Naive B cell (primary cell): ENCODE data around the gene CDC40. TPM values are rescaled to one million over a fixed set of nuclear protein-coding genes. Genes with fewer than 3 reads are reported as not detected.
A peak's percentile ranks its signal among the peaks of the same experiment; 100 is the strongest.
"Not testable (repeated sequence)": the region's sequence is repeated elsewhere in the genome, so short reads cannot be mapped to it uniquely, and the experiment has no call there.

Source experiments
- ATAC-seq, 2 donors: fragments of 150-1000 bp; cut with Tn5 transposase; 2 replicates each; pipeline ENCODE4 v1.10.0; 2021; ENCODE audit warnings: low read depth in 2 of 2, mild to moderate bottlenecking in 2 of 2, moderate library complexity in 2 of 2
- DNase-seq: peaks from one replicate; pipeline ENCODE4 v3.0.0; 2022
- H3K27ac Mint-ChIP-seq, 6 donors: one replicate each; pipeline ENCODE4 v1.8.0; 2020 to 2022; ENCODE audit warnings: mild to moderate bottlenecking in 6 of 6, mixed read lengths in 6 of 6, moderate library complexity in 5 of 6, inconsistent platforms in 2 of 6
- H3K27me3 Mint-ChIP-seq, 3 donors: one replicate each; pipeline ENCODE4 v1.8.0; 2021 to 2022; ENCODE audit warnings: mixed read lengths in 3 of 3, mild to moderate bottlenecking in 1 of 3
- H3K36me3 Mint-ChIP-seq, 2 donors: one replicate each; pipeline ENCODE4 v1.8.0; 2020 to 2022; ENCODE audit warnings: mixed read lengths in 2 of 2, inconsistent platforms in 1 of 2, mild to moderate bottlenecking in 1 of 2
- H3K4me1 Mint-ChIP-seq, 3 donors: one replicate each; pipeline ENCODE4 v1.8.0; 2020 to 2022; ENCODE audit warnings: mixed read lengths in 3 of 3, inconsistent platforms in 1 of 3, mild to moderate bottlenecking in 1 of 3, moderate library complexity in 1 of 3
- H3K4me3 Mint-ChIP-seq, 8 donors: one replicate each; pipeline ENCODE4 v1.8.0; 2020 to 2022; ENCODE audit warnings: mild to moderate bottlenecking in 8 of 8, mixed read lengths in 8 of 8, moderate library complexity in 8 of 8, inconsistent platforms in 2 of 8
- H3K9me3 Mint-ChIP-seq, 7 donors: one replicate each; pipeline ENCODE4 v1.8.0; 2020 to 2022; ENCODE audit warnings: mixed read lengths in 7 of 7, mild to moderate bottlenecking in 5 of 7, inconsistent platforms in 2 of 7, moderate library complexity in 1 of 7
- polyA plus RNA-seq, 6 donors: library from polyadenylated mRNA; unstranded; fragments of 300-500 nt; fragmentation: Illumina TruSeq; gene quantifications; one replicate each; pipeline ENCODE4 v1.2.3, GENCODE V29; 2021; ENCODE audit warnings: low read depth in 6 of 6

CDC40 gene
- polyA plus RNA-seq, 6 donors from 2014 or later = 36.8 to 56.8 (median 48.8) TPM

- no peak for ATAC-seq
- Mint-ChIP-seq H3K4me3 (no peak overlapping the region), H3K27ac (peak overlapping the region in 4 of 6 donors; percentile 24 to 47 (median 30)), H3K4me1 (peaks cover 0 to 5% (median 3%) of the 10 kb centered on the region in 3 donors), H3K36me3 (peaks cover 16 to 21% of the 10 kb centered on the region in 2 donors), H3K9me3 (no peaks in the 10 kb centered on the region), H3K27me3 (no peaks in the 10 kb centered on the region)
- no peak for DNase-seq
These were observed 41.5 kb downstream of the CDC40 start for GRCh38 chr6:110221738-110222137.

DNA sequence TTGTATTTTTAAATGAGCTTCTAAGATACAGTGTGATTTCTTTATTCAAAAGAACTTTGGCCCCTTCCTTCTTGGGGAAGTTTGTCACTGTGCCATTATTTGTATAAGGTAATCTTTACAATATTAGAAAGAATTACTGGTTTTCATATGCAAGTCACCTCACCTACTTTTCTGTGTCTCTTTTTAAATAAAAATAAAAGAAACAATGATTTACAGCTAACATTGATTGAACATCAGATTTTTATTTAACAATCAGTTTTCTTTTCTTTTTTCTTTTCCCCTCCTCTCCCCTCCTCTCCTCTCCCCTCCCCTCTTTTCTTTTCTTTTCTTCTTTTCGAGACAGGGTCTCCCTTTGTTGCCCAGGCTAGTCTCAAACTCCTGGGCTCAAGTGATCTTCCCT is 46.0 kb downstream of the CDC40 start:
- Mint-ChIP-seq H3K9me3 (no peaks in the 10 kb centered on the region), H3K27me3 (no peaks in the 10 kb centered on the region), H3K4me1 (peaks cover 0 to 5% (median 3%) of the 10 kb centered on the region in 3 donors), H3K27ac (peak overlapping the region in 1 of 6 donors; percentile 75), H3K4me3 (no peak overlapping the region), H3K36me3 (peaks cover 8 to 15% of the 10 kb centered on the region in 2 donors)
- ATAC-seq = no peak
- DNase-seq = no peak

DNA sequence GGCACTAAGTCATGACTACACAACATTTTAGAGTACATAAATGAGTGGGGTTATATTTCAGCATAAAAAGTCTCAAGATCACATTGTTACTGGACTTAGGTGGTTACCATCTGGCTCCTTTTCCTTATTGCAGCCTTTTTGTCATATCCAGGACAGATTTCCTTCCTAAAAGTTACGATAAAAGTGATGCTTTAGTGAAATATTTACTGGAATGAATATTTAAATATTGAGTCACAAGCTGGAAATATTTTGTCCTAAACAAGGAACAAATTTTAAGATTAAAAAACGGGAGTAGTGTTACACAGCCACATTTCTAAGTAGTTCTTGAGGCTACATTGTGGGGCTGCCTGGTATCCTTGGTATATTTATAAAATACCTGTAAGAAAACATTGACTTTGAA is 52.2 kb downstream of the CDC40 start:
- peak overlapping the region in 2 of 6 donors; percentile 0 to 33 for H3K27ac Mint-ChIP-seq

DNA sequence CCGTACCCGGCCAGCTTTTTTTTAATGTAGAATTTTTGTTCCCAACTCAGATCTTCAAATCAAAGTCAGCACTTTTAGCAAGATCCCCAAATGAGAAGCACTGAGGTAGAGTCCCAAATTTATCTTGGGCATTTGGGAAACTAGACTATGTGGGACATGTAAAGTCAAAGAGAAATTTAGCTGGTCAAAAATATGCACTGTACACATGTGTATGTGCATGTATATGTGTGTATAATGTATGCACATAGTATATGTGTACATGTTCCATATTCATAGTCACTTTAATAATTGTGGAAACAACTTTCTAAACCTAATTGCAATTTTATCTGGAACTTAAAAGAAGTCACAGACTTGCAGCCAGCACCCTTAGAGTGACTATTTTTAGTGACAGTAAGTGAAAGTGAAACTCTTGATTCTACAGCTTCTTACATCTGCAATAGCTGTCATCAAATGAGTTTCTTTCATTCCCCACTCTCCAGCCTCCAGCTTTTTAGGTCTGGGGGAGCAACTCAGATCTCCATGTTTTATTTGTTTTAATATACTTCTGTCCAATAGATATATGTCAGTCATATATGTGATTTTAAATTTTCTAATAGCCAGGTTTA is 53.6 kb downstream of the CDC40 start:
- Mint-ChIP-seq H3K4me1 (peaks cover 0 to 11% (median 0%) of the 10 kb centered on the region in 3 donors), H3K27ac (peak overlapping the region in 2 of 6 donors; percentile 11 to 24), H3K4me3 (peak overlapping the region in 1 of 8 donors; percentile 3), H3K9me3 (no peaks in the 10 kb centered on the region), H3K36me3 (peaks cover 0 to 8% of the 10 kb centered on the region in 2 donors), H3K27me3 (no peaks in the 10 kb centered on the region)
- DNase-seq = peak; percentile 24
- peak; percentile 71 to 81 for ATAC-seq

More for the DNA sequence above, 52.2 kb downstream of the CDC40 start:
- DNase-seq (no peak), ATAC-seq (no peak)
- Mint-ChIP-seq H3K9me3 (no peaks in the 10 kb centered on the region), H3K36me3 (peaks cover 1 to 6% of the 10 kb centered on the region in 2 donors), H3K27me3 (no peaks in the 10 kb centered on the region), H3K4me3 (no peak overlapping the region), H3K4me1 (peaks cover 0 to 11% (median 0%) of the 10 kb centered on the region in 3 donors)

- H3K4me3 Mint-ChIP-seq, H3K27ac Mint-ChIP-seq: not testable (repeated sequence)
These were observed 55.8 kb downstream of the CDC40 start for GRCh38 chr6:110236007-110236406.

GRCh38 chr6:110239526-110240274 is 59.5 kb downstream of the CDC40 start:
- peaks cover 0 to 2% (median 0%) of the 10 kb centered on the region in 3 donors for H3K4me1 Mint-ChIP-seq
- no peaks in the 10 kb centered on the region for H3K27me3 Mint-ChIP-seq
- H3K27ac Mint-ChIP-seq = no peak overlapping the region
- DNase-seq = no peak
- no peak overlapping the region for H3K4me3 Mint-ChIP-seq
- H3K9me3 Mint-ChIP-seq = peaks cover 0 to 1% (median 0%) of the 10 kb centered on the region in 7 donors
- H3K36me3 Mint-ChIP-seq = peaks cover 9 to 20% of the 10 kb centered on the region in 2 donors
- no peak for ATAC-seq

More at GRCh38 chr6:110236007-110236406, 55.8 kb downstream of the CDC40 start:
- peaks cover 0 to 11% (median 0%) of the 10 kb centered on the region in 3 donors for H3K4me1 Mint-ChIP-seq
- H3K9me3 Mint-ChIP-seq, H3K27me3 Mint-ChIP-seq, H3K36me3 Mint-ChIP-seq, DNase-seq, ATAC-seq: not testable (repeated sequence)

- not testable (repeated sequence) for H3K9me3 Mint-ChIP-seq, H3K27ac Mint-ChIP-seq, ATAC-seq, DNase-seq, H3K4me3 Mint-ChIP-seq, H3K27me3 Mint-ChIP-seq, H3K4me1 Mint-ChIP-seq
- peaks cover 10 to 12% of the 10 kb centered on the region in 2 donors for H3K36me3 Mint-ChIP-seq
These were observed 64.4 kb downstream of the CDC40 start for GRCh38 chr6:110244621-110245020.

DNA sequence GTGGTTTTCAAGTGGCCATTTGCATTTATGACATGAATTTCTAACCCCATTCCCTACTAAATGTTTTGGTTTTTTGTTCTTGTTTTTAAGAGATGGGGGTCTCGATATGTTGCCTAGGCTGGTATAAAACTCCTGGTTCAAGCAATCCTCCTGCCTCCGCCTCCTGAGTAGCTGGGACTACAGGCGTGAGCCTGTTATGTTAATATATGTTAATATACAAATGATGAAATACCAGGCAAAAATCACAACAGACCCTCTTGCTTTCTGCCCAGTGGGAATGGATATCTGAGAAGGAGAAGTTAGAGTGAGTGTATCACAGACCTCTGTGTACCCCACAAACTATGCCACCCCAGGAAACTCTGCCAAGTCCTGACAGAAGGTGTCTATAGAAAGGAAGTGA is 66.2 kb downstream of the CDC40 start:
- Mint-ChIP-seq H3K4me3 (no peak overlapping the region), H3K9me3 (peaks cover 0 to 5% (median 0%) of the 10 kb centered on the region in 7 donors), H3K4me1 (no peaks in the 10 kb centered on the region), H3K27me3 (no peaks in the 10 kb centered on the region), H3K36me3 (peaks cover 10 to 12% of the 10 kb centered on the region in 2 donors), H3K27ac (no peak overlapping the region)
- ATAC-seq (no peak), DNase-seq (no peak)

- Mint-ChIP-seq H3K36me3 (peaks cover 12 to 16% of the 10 kb centered on the region in 2 donors), H3K4me3 (no peak overlapping the region), H3K27me3 (no peaks in the 10 kb centered on the region), H3K27ac (no peak overlapping the region), H3K4me1 (no peaks in the 10 kb centered on the region), H3K9me3 (peaks cover 0 to 7% (median 6%) of the 10 kb centered on the region in 7 donors)
- DNase-seq (no peak), ATAC-seq (no peak)
These were observed 66.8 kb downstream of the CDC40 start for GRCh38 chr6:110246900-110247546.

- peaks cover 0 to 11% (median 6%) of the 10 kb centered on the region in 7 donors for H3K9me3 Mint-ChIP-seq
- DNase-seq (no peak), ATAC-seq (no peak)
- H3K36me3 Mint-ChIP-seq = peaks cover 0 to 9% of the 10 kb centered on the region in 2 donors
- H3K27ac Mint-ChIP-seq = no peak overlapping the region
- no peaks in the 10 kb centered on the region for H3K4me1 Mint-ChIP-seq
- no peak overlapping the region for H3K4me3 Mint-ChIP-seq
- peaks cover 0 to 2% (median 0%) of the 10 kb centered on the region in 3 donors for H3K27me3 Mint-ChIP-seq
These were observed 69.8 kb downstream of the CDC40 start for GRCh38 chr6:110250058-110250457.

DNA sequence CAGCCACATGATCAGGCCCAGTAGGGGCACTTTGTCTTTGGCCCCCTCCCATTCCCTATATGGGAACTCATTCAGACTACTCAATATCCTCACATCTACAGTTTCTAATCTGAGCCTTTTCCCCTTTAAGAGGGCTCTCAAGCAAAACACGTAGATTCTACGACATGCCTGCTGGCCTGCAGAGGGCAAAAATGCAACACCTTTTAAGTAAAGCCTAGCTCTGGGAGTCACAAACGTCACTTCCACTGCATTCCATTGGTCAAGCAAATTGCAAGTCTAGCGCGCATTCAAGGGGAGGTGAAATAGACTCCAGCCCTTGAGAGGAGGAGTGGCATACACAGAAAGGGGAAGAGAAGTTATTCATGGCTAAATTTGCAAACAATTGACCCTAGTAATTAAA is 70.6 kb downstream of the CDC40 start:
- H3K4me3 Mint-ChIP-seq = no peak overlapping the region
- no peak overlapping the region for H3K27ac Mint-ChIP-seq
- no peak for ATAC-seq
- peaks cover 0 to 11% (median 6%) of the 10 kb centered on the region in 7 donors for H3K9me3 Mint-ChIP-seq
- peaks cover 0 to 10% (median 8%) of the 10 kb centered on the region in 3 donors for H3K27me3 Mint-ChIP-seq
- H3K36me3 Mint-ChIP-seq = peaks cover 0 to 9% of the 10 kb centered on the region in 2 donors
- no peak for DNase-seq
- no peaks in the 10 kb centered on the region for H3K4me1 Mint-ChIP-seq

- Mint-ChIP-seq H3K9me3 (peaks cover 0 to 26% (median 19%) of the 10 kb centered on the region in 7 donors), H3K4me3 (no peak overlapping the region), H3K4me1 (no peaks in the 10 kb centered on the region), H3K27me3 (peaks cover 3 to 31% (median 23%) of the 10 kb centered on the region in 3 donors), H3K27ac (no peak overlapping the region), H3K36me3 (peaks cover 0 to 13% of the 10 kb centered on the region in 2 donors)
- ATAC-seq (no peak), DNase-seq (no peak)
These were observed 75.1 kb downstream of the CDC40 start for GRCh38 chr6:110255211-110255750.

- Mint-ChIP-seq H3K27ac (no peak overlapping the region), H3K4me1 (no peaks in the 10 kb centered on the region), H3K27me3 (peaks cover 3 to 33% (median 23%) of the 10 kb centered on the region in 3 donors), H3K36me3 (peaks cover 0 to 15% of the 10 kb centered on the region in 2 donors), H3K4me3 (no peak overlapping the region), H3K9me3 (peaks cover 0 to 29% (median 20%) of the 10 kb centered on the region in 7 donors)
- ATAC-seq = no peak
- DNase-seq = no peak
These were observed 76.1 kb downstream of the CDC40 start for GRCh38 chr6:110256366-110256765.
